Stomach (tissue), 4 donors: ENCODE results near the gene RPS27.

Experiments
- CTCF ChIP-seq, 7 experiments: fragments of 450-650 bp in 4 of 7; fragments of 200-600 bp in 3 of 7; sonication (generic) in 3 of 7; IDR thresholded peaks; one replicate each; pipeline ENCODE4 v1.5.1; 2016 to 2019; ENCODE audit warnings: antibody characterized with exemption in 7 of 7, control low read depth in 2 of 7, mild to moderate bottlenecking in 1 of 7
- POLR2AphosphoS5 ChIP-seq, 3 donors: sonication (generic); formaldehyde crosslinking; IDR thresholded peaks; one replicate each; pipeline ENCODE4 v1.6.1; 2016; ENCODE audit warnings: antibody characterized with exemption in 3 of 3

DNA sequence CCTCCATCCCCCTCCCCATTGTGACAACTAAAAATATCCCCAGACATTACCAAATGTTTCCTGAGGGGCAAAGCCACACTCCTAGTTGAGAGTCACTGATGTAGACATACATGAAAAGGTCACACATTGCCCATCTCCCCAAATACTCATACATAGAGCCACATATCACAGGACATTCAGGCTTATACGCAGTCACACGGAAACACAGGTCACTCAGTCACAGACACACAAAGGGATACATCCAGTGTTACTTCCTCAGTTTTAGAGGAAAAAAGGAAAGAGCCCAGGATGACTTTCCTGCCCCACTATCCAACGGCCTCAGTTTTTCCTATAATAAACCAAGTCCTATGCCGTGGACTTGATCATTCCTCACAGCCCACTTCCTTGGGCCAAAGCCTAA, 29.1 kb upstream of the RPS27 start:
- TF ChIP-seq POLR2AphosphoS5 (IDR thresholded peaks at IDR 0.05) (no peak), CTCF (IDR thresholded peaks at IDR 0.05) (no peak)
